Endothelial cell of umbilical vein (primary cell): ENCODE results near the gene OLFML2B. TPM values are rescaled to one million over a fixed set of nuclear protein-coding genes. Genes with fewer than 3 reads are reported as not detected.

ENCODE experiments used
- BruUV-seq: library from RNA; stranded (reverse); fragments of 400-500 nt; replicated peaks from 2 replicates; lab custom pipeline; 2021; lab: Mats Ljungman, UMichigan
- CTCF ChIA-PET: fragments of 300-600, 350-600 bp; sonication (Branson Sonifier 250); formaldehyde crosslinking; loops from one replicate; lab custom pipeline; 2021; ENCODE audit warnings: antibody characterized with exemption, inconsistent platforms; lab: Charles Lee
- POLR2A ChIA-PET: fragments of 300-600, 350-600 bp; sonication (Branson Sonifier 250); formaldehyde crosslinking; loops from one replicate; lab custom pipeline; 2021; ENCODE audit warnings: antibody characterized with exemption, inconsistent platforms; lab: Charles Lee
- DNase-seq: peaks from one replicate; pipeline ENCODE4 v3.0.0-alpha.2; 2011; ENCODE audit warnings: low read depth, low spot score
- FAIRE-seq: peaks from 2 replicates; lab custom pipeline; 2011; peaks lifted over from hg19 to GRCh38; lab: Jason Lieb, UNC
- H2AFZ ChIP-seq: 2 replicates; pipeline ENCODE4 v1.6.0; 2012; ENCODE audit warnings: low read depth, low read length, control low read depth, inconsistent platforms
- H3K27ac ChIP-seq: 2 replicates; pipeline ENCODE4 v1.5.1; 2011; ENCODE audit warnings: low read depth, mild to moderate bottlenecking, control low read depth, low read length, moderate library complexity; ENCODE audit not compliant: insufficient read depth
- H3K27me3 ChIP-seq, 2 experiments: 2 replicates each; pipeline versions ENCODE4 v1.6.0 to v1.6.1; 2011; ENCODE audit warnings: low read length in 2 of 2, mixed read lengths in 1 of 2; ENCODE audit not compliant: control insufficient read depth in 2 of 2, insufficient read depth in 2 of 2
- H3K36me3 ChIP-seq, 2 experiments: 2 replicates in 1 of 2; 3 replicates in 1 of 2; pipeline ENCODE4 v1.5.1; 2011; ENCODE audit warnings: low read length in 2 of 2, mild to moderate bottlenecking in 1 of 2, moderate library complexity in 1 of 2; ENCODE audit not compliant: control insufficient read depth in 2 of 2, insufficient read depth in 2 of 2; ENCODE audit errors: extremely low read depth in 1 of 2
- H3K4me1 ChIP-seq: 3 replicates; pipeline ENCODE4 v1.5.1; 2011; ENCODE audit warnings: mild to moderate bottlenecking, low read length; ENCODE audit not compliant: control insufficient read depth, insufficient read depth; ENCODE audit errors: extremely low read depth
- H3K4me2 ChIP-seq: 2 replicates; pipeline ENCODE4 v1.6.1; 2011; ENCODE audit warnings: low read length, control low read depth, mixed read lengths; ENCODE audit not compliant: insufficient read depth
- H3K4me3 ChIP-seq, 3 experiments: fragments of 200-600 bp in 1 of 3; sonication (generic), shearing (Covaris generic) in 1 of 3; replicated peaks in 1 of 3; 2 replicates each; pipeline ENCODE4 v1.5.1; 2011 to 2016; ENCODE audit warnings: control low read depth in 3 of 3, low read length in 3 of 3, mild to moderate bottlenecking in 2 of 3, inconsistent platforms in 1 of 3, low read depth in 1 of 3, moderate library complexity in 1 of 3; ENCODE audit not compliant: insufficient read depth in 1 of 3
- H3K79me2 ChIP-seq: 2 replicates; pipeline ENCODE4 v1.6.0; 2012; ENCODE audit warnings: low read length, inconsistent platforms; ENCODE audit not compliant: control insufficient read depth, insufficient read depth
- H3K9ac ChIP-seq: replicated peaks from 2 replicates; pipeline ENCODE3; 2011; ENCODE audit warnings: low read length, control low read depth; ENCODE audit not compliant: insufficient read depth; ENCODE audit errors: extremely low read depth
- H3K9me1 ChIP-seq: replicated peaks from 3 replicates; pipeline ENCODE4 v1.6.0; 2011; ENCODE audit warnings: mild to moderate bottlenecking, low read length; ENCODE audit not compliant: control insufficient read depth, insufficient read depth; ENCODE audit errors: extremely low read depth
- H3K9me3 ChIP-seq: replicated peaks from 2 replicates; pipeline ENCODE4 v1.5.1; 2012; ENCODE audit warnings: low read length, inconsistent platforms; ENCODE audit not compliant: control insufficient read depth, insufficient read depth
- H4K20me1 ChIP-seq: replicated peaks from 2 replicates; pipeline ENCODE3; 2011; ENCODE audit warnings: mild to moderate bottlenecking, low read length; ENCODE audit not compliant: control insufficient read depth, insufficient read depth; ENCODE audit errors: extremely low read depth
- CTCF ChIP-seq, 2 donors: IDR thresholded peaks; 1 replicate in 1 of 2; 2 replicates in 1 of 2; pipeline ENCODE4 v1.5.1; 2011; ENCODE audit warnings: low read length in 2 of 2, mild to moderate bottlenecking in 2 of 2, moderate library complexity in 2 of 2, control low read depth in 1 of 2, inconsistent platforms in 1 of 2, low read depth in 1 of 2; ENCODE audit not compliant: insufficient read depth in 1 of 2; ENCODE audit errors: extremely low read depth in 1 of 2
- EZH2 ChIP-seq: IDR thresholded peaks from 2 replicates; pipeline ENCODE4 v1.6.1; 2012; ENCODE audit warnings: borderline replicate concordance, low read depth, mild to moderate bottlenecking, moderate library complexity, low read length, inconsistent platforms; ENCODE audit not compliant: severe bottlenecking
- FOS ChIP-seq: IDR thresholded peaks from 2 replicates; pipeline ENCODE4 v1.6.1; 2011; ENCODE audit warnings: mild to moderate bottlenecking, low read length, moderate library complexity, borderline replicate concordance; ENCODE audit not compliant: insufficient read depth
- GATA2 ChIP-seq: IDR thresholded peaks from 2 replicates; pipeline ENCODE4 v1.7.0; 2011; ENCODE audit warnings: low read depth, mild to moderate bottlenecking, moderate library complexity, mixed read lengths, low read length; ENCODE audit not compliant: insufficient read length, insufficient read depth
- JUN ChIP-seq: IDR thresholded peaks from 2 replicates; pipeline ENCODE4 v1.6.1; 2011; ENCODE audit warnings: borderline replicate concordance, low read depth; ENCODE audit not compliant: insufficient read length, insufficient read depth
- MYC ChIP-seq: IDR thresholded peaks from one replicate; pipeline ENCODE4 v1.6.1; 2011; ENCODE audit warnings: mild to moderate bottlenecking, low read depth, low read length
- POLR2A ChIP-seq: IDR thresholded peaks from 2 replicates; pipeline ENCODE4 v1.6.1; 2012; ENCODE audit warnings: low read depth, mild to moderate bottlenecking, control low read depth, low read length
- POLR2AphosphoS5 ChIP-seq: IDR thresholded peaks from 2 replicates; pipeline ENCODE4 v1.6.1; 2012; ENCODE audit warnings: low read depth, mild to moderate bottlenecking, control low read depth, low read length, moderate library complexity; ENCODE audit not compliant: insufficient read depth
- dilution Hi-C: fragments of 300-500 bp; cut with MboI; formaldehyde crosslinking; loops from one replicate; pipeline ENCODE4 v1.15.0; 2019; ENCODE audit warnings: low sequenced_read_pairs; ENCODE audit not compliant: extremely low pct_ligation_motif_present
- intact Hi-C: fragments of 100-400 bp; cut with micrococcal nuclease; formaldehyde crosslinking; loops from one replicate; pipeline ENCODE4 v1.10.0; 2022
- polyA plus RNA-seq, 4 experiments: library from polyadenylated mRNA; depleted of rRNA in 3 of 4; stranded (reverse) in 3 of 4; unstranded in 1 of 4; fragments of >200 nt; gene quantifications; 2 replicates each; pipeline versions ENCODE4 v1.2.1 to v1.2.3, GENCODE V29; 2011 to 2012; ENCODE audit warnings: missing spikeins in 1 of 4
- total RNA-seq: library from RNA; stranded (reverse); gene quantifications from 2 replicates; pipeline ENCODE4 v1.2.3, GENCODE V29; 2021
- TF ChIP-seq, protein P1 (sequence below): IDR thresholded peaks from 2 replicates; pipeline ENCODE4 v1.6.1; 2011; ENCODE audit not compliant: insufficient read depth, insufficient read length

OLFML2B gene
- total and polyA plus RNA-seq, 2 donors (not counting 3 experiments of a cell fraction or from before 2014, with no cell fraction given) = 0.58 to 0.62 TPM

DNA sequence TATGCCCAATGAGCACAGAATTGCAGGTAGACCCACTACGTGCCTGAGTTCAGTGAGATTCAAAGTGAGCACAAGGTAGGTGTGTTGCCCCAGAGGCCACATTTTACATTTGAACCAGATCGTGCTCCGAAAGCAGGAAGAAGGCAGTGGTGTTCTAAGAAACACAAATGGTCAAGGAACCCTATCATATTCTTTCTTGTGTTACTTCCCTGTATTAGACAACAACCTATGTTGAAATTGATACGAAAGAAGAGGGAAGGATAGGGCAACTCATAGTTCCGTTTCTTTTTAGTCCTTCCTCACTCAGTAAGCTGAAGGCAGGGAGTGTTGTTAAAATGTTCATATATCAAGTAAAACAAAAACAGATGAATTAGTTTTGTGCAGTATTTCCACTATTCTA lies 33.9 kb downstream of the OLFML2B start:
- POLR2A ChIA-PET = no interaction called here
- Histone ChIP-seq H3K79me2 (no peaks in the 10 kb centered on the region), H2AFZ (no peak overlapping the region), H3K9ac (no peak overlapping the region), H3K36me3 (no peaks in the 10 kb centered on the region), H3K9me1 (no peaks in the 10 kb centered on the region), H3K4me1 (no peaks in the 10 kb centered on the region), H4K20me1 (no peaks in the 10 kb centered on the region), H3K4me3 (no peak overlapping the region), H3K4me2 (no peak overlapping the region), H3K27ac (no peak overlapping the region), H3K9me3 (no peaks in the 10 kb centered on the region), H3K27me3 (peaks cover 15 to 19% of the 10 kb centered on the region in 2 experiments)
- no peak for TF ChIP-seq JUN
- no peak for TF ChIP-seq FOS
- TF ChIP-seq EZH2 = no peak
- no peak for TF ChIP-seq POLR2AphosphoS5
- TF ChIP-seq, protein P1, sequence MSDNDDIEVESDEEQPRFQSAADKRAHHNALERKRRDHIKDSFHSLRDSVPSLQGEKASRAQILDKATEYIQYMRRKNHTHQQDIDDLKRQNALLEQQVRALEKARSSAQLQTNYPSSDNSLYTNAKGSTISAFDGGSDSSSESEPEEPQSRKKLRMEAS = no peak
- no peak for TF ChIP-seq CTCF (IDR thresholded peaks at IDR 0.05; ENCODE audit: extremely low read depth in 1 of 2, insufficient read depth in 1 of 2, low read depth in 1 of 2, low read length in 2 of 2)
- TF ChIP-seq POLR2A = no peak
- TF ChIP-seq GATA2 = no peak
- TF ChIP-seq MYC = no peak
- dilution Hi-C loops (no loop called here), intact Hi-C loops (no loop called here)
- CTCF ChIA-PET = no interaction called here
- no TSS peak for BruUV-seq
- FAIRE-seq = no peak
- DNase-seq = no peak
